ENCODE measurements around the gene HDAC11.
A peak's percentile ranks its signal among the peaks of the same experiment; 100 is the strongest.

DNA sequence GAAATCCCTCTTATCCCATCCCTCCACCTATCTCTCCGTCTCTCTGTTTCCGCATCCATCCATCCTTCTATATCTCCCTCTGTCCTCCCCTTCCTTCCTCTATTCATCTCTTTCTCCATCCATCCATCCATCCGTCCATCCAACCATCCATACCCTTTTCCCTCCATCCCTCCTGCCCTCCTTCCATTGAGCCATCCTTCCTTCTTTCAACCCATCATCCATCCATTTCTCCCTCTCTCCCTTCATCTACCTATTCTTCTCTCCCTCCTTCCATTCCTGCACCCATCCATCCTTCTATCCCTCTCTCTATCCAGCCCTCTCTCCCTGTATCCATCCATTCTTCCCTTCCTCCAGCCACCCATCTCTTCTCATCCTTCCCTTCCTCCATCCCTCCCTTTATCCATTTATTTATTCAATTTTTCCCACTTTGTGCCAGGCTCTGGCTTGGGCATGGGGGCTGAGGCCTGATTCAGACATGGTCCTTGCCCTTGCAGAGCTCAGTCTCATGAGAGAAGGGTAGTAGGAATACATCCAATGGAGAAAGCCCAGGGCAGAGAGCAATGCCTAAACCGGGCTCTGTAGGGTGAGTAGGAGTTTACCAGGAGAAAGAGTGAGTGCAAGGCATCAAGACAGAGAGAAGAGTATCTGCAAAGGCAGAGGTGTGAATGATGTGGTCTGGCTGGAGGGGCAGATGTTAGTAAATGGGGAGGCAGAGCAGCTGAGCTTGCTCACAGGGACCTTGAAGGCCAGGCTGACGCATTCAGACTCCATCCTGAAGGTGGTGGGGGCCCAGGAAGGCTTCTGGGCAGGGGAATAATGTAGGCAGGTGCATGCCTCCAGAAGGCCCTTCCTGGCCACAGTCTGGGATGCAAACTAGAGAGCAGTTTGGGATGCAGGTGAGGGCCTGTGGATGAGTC lies 49.3 kb downstream of the HDAC11 start:
- TF ChIP-seq, protein P1, sequence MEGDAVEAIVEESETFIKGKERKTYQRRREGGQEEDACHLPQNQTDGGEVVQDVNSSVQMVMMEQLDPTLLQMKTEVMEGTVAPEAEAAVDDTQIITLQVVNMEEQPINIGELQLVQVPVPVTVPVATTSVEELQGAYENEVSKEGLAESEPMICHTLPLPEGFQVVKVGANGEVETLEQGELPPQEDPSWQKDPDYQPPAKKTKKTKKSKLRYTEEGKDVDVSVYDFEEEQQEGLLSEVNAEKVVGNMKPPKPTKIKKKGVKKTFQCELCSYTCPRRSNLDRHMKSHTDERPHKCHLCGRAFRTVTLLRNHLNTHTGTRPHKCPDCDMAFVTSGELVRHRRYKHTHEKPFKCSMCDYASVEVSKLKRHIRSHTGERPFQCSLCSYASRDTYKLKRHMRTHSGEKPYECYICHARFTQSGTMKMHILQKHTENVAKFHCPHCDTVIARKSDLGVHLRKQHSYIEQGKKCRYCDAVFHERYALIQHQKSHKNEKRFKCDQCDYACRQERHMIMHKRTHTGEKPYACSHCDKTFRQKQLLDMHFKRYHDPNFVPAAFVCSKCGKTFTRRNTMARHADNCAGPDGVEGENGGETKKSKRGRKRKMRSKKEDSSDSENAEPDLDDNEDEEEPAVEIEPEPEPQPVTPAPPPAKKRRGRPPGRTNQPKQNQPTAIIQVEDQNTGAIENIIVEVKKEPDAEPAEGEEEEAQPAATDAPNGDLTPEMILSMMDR (conservative IDR thresholded peaks at IDR 0.05 in 1 of 2, IDR thresholded peaks at IDR 0.05 in 1 of 2; ENCODE audit: low read depth in 1 of 2, low read length in 2 of 2) = peak in 1 of 2 donors; percentile 2
- TF ChIP-seq EZH2 (IDR thresholded peaks at IDR 0.05; ENCODE audit: low read length, missing control alignments) = no peak

Data from fibroblast of lung (primary cell).